Ectodermal cell (in vitro differentiated cells): ENCODE data around the gene ZDHHC8.
A peak's percentile ranks its signal among the peaks of the same experiment; 100 is the strongest.

ENCODE experiments used
- H3K27ac ChIP-seq: 2 replicates; pipeline ENCODE4 v1.7.0; 2013; ENCODE audit warnings: mild to moderate bottlenecking, low read depth, low read length; ENCODE audit not compliant: insufficient read depth, poor library complexity, severe bottlenecking
- H3K27me3 ChIP-seq: 2 replicates; pipeline ENCODE4 v1.7.0; 2013; ENCODE audit warnings: mild to moderate bottlenecking, low read length; ENCODE audit not compliant: insufficient read depth, control insufficient read depth, poor library complexity, severe bottlenecking
- H3K36me3 ChIP-seq: one replicate; pipeline ENCODE4 v1.7.0; 2013; ENCODE audit warnings: low read length; ENCODE audit not compliant: control insufficient read depth, insufficient read depth
- H3K4me1 ChIP-seq: one replicate; pipeline ENCODE4 v1.7.0; 2013; ENCODE audit warnings: low read length; ENCODE audit not compliant: control insufficient read depth, insufficient read depth
- H3K4me3 ChIP-seq: 2 replicates; pipeline ENCODE4 v1.7.0; 2013; ENCODE audit warnings: low read depth, low read length, control low read depth; ENCODE audit not compliant: insufficient read depth
- H3K9me3 ChIP-seq: 2 replicates; pipeline ENCODE4 v1.7.0; 2013; ENCODE audit warnings: mild to moderate bottlenecking, low read length, moderate library complexity; ENCODE audit not compliant: control insufficient read depth
- WGBS, 2 experiments: methylation state at CpG; one replicate each; pipeline ENCODE4 v1.1.7; 2013; ENCODE audit warnings: missing lambda C conversion rate in 2 of 2; 5-methylcytosine and 5-hydroxymethylcytosine counted together

ZDHHC8 gene

GRCh38 chr22:20131859-20132685, 468 bp downstream of the ZDHHC8 start:
- Histone ChIP-seq H3K4me1 (no peaks in the 10 kb centered on the region), H3K27ac (no peak overlapping the region), H3K36me3 (peaks cover 3% of the 10 kb centered on the region), H3K27me3 (no peaks in the 10 kb centered on the region), H3K9me3 (no peaks in the 10 kb centered on the region), H3K4me3 (peak overlapping the region; percentile 62)
- WGBS, 2 experiments, result 6% methylated on average over 72 of the region's 72 CpGs

DNA sequence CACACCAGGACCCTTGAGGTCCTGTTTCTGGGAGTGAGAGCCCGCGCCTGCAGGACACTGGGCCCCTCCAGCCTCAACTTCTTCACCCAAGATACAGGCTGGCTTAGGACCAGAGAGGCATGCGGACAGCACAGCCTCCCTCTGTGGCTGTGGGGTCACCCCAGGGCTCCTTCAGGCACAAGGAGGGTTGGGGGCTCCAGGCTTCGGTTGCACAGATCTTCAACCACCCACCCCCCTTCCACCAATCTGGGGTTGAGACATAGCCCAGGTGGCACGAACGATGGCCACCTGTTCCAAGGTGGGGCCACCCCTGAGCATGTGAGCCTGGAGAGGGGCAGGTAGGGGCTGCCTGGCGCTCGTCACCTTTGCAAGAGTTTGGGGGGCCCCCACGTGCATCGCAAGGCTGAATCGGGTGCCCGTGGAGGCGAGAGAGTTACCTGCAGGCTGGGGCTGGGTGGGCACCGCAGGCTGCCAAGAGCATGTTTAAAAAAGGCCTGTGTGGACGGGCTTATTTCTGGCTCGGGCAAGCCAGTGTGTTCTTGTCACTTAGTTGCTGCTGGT, 1.2 kb downstream of the ZDHHC8 start:
- H3K4me1 ChIP-seq, result no peaks in the 10 kb centered on the region
- peak overlapping the region; percentile 62 for H3K4me3 ChIP-seq
- no peaks in the 10 kb centered on the region for H3K27me3 ChIP-seq
- WGBS, 2 experiments, result 86 to 90% methylated on average over 16 of the region's 16 CpGs
- H3K27ac ChIP-seq, result no peak overlapping the region
- no peaks in the 10 kb centered on the region for H3K9me3 ChIP-seq
- H3K36me3 ChIP-seq, result peaks cover 3% of the 10 kb centered on the region

DNA sequence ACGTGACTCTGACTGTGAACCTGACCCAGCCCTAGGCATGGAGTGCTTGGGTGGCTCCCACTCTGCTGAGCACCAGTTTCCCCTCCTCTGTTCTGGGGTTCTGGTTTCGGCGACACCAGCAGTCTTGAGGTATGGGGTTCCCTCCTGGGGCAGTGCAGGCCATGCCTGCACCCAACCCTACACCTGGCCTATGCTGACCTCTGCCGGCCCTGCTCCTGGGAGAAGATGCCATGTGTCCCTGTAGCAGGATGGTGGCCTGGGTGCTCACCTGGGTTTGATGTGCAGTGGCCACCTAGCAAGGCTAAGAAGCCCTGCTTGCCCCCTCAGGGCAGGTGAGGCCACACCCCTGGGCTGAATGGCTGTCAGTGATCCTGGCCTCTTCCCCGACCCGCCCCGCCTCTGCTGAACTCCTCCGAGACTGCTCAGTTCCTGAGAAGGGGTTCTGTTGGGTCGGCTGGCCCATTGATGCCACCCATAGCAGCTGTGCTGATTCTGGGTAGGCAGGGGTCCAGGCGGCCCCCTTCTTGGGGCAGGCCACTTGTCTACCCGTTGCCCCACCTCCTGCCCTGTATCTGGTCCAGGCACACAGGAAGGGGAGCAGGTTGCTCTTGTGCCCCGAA, 2.4 kb downstream of the ZDHHC8 start:
- no peak overlapping the region for H3K4me3 ChIP-seq
- no peaks in the 10 kb centered on the region for H3K4me1 ChIP-seq
- no peaks in the 10 kb centered on the region for H3K36me3 ChIP-seq
- H3K27me3 ChIP-seq, result no peaks in the 10 kb centered on the region
- 93 to 94% methylated on average over 12 of the region's 12 CpGs for WGBS, 2 experiments
- H3K27ac ChIP-seq, result no peak overlapping the region
- H3K9me3 ChIP-seq, result no peaks in the 10 kb centered on the region

- WGBS, 2 experiments, result 92 to 95% methylated on average over 4 of the region's 4 CpGs
- no peaks in the 10 kb centered on the region for H3K9me3 ChIP-seq
- H3K27ac ChIP-seq, result no peak overlapping the region
- H3K4me3 ChIP-seq, result no peak overlapping the region
- no peaks in the 10 kb centered on the region for H3K36me3 ChIP-seq
- H3K27me3 ChIP-seq, result no peaks in the 10 kb centered on the region
- no peaks in the 10 kb centered on the region for H3K4me1 ChIP-seq
These were observed 3.7 kb downstream of the ZDHHC8 start for GRCh38 chr22:20135265-20135664.

DNA sequence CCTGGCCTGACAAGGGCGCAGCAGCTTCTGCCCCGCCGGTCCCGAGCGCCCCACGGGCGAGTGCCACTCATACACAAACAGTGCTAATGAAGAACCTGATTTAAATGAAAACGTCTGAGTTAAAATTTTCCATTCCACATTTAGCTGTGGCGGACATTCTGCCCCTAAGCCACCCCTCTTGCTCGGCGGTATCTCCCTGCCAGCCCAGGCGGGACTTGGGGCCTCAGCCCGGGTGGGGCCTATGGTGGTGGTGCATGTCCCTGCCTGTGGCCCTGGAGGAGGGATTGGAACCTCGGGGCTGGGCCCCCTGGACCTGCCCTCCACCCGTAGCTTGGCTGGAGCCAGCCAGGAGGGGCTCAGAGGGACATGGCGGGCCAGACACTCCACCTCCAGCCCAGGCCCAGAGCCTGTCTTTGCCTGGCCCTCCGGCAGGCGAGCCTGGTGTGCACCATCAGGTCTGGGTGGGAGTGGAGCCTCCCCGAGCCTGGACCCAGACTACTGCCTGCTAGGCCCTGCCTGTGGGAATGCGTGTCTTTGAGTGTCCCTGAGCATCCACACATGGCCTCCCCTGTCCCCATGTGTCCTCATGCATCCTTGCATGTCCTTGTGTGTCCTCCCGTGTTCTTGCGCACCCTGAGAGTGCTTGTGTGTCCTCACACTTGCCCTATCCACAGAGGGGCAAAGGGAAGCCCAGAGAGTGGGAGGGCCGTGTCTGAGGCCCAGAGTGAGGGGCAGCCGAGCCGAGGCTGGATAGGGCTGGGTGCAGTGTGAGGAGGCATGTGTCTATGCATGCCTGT, 4.4 kb downstream of the ZDHHC8 start:
- Histone ChIP-seq H3K4me1 (no peaks in the 10 kb centered on the region), H3K27ac (no peak overlapping the region), H3K9me3 (no peaks in the 10 kb centered on the region), H3K4me3 (no peak overlapping the region), H3K27me3 (no peaks in the 10 kb centered on the region), H3K36me3 (no peaks in the 10 kb centered on the region)
- WGBS, 2 experiments, result 94 to 95% methylated on average over 25 of the region's 25 CpGs

- no peaks in the 10 kb centered on the region for H3K4me1 ChIP-seq
- WGBS, 2 experiments, result 95 to 97% methylated on average over 5 of the region's 5 CpGs
- H3K27me3 ChIP-seq, result no peaks in the 10 kb centered on the region
- no peak overlapping the region for H3K4me3 ChIP-seq
- H3K27ac ChIP-seq, result no peak overlapping the region
- no peaks in the 10 kb centered on the region for H3K36me3 ChIP-seq
- no peaks in the 10 kb centered on the region for H3K9me3 ChIP-seq
These were observed 4.9 kb downstream of the ZDHHC8 start for GRCh38 chr22:20136603-20136873.

- H3K27ac ChIP-seq, result no peak overlapping the region
- H3K9me3 ChIP-seq, result no peaks in the 10 kb centered on the region
- 90 to 92% methylated on average over 13 of the region's 13 CpGs for WGBS, 2 experiments
- no peaks in the 10 kb centered on the region for H3K36me3 ChIP-seq
- H3K4me1 ChIP-seq, result no peaks in the 10 kb centered on the region
- H3K4me3 ChIP-seq, result no peak overlapping the region
- no peaks in the 10 kb centered on the region for H3K27me3 ChIP-seq
These were observed 5.5 kb downstream of the ZDHHC8 start for GRCh38 chr22:20137113-20137512.

DNA sequence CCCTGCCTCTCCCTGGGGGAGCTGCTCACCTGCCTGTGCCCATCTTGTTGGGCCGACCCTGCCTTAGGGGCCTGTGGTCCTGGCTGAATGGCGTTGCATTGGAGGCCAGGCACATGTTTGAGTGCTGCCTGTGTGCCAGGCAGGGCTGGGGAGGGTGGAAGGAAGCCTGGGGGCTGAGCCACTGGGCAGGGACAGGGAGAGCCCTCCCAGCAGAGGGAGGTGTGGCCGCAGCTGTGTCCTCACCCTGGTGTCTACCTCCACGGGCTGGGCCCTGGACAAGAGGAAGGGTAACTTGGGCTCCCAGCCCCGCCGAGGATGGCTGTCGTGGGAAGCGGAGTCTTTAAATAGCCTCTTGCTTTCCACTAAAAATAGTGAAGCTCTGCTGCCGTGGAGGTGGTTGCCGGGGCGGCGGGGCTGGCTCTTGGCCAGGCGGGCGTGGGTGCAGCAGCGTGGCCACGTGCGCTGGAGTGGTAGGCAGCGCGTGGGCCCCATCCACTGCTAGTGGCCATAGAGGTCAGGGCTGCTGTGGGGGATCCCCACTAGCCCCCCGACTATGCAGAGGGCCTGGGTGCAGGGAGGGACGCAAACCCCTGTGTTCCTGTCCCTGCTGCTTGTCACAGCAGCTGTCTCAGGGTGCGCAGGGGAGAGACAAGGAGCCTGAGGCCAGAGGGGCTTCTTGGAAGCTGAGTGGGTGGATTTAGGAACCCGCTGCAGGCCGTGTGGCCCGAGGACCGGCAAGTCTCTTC, 6.2 kb downstream of the ZDHHC8 start:
- no peaks in the 10 kb centered on the region for H3K27me3 ChIP-seq
- no peaks in the 10 kb centered on the region for H3K9me3 ChIP-seq
- WGBS, 2 experiments, result 91 to 93% methylated on average over 26 of the region's 26 CpGs
- no peaks in the 10 kb centered on the region for H3K4me1 ChIP-seq
- no peak overlapping the region for H3K4me3 ChIP-seq
- H3K36me3 ChIP-seq, result no peaks in the 10 kb centered on the region
- H3K27ac ChIP-seq, result no peak overlapping the region

- Histone ChIP-seq H3K4me1 (no peaks in the 10 kb centered on the region), H3K27me3 (no peaks in the 10 kb centered on the region), H3K36me3 (no peaks in the 10 kb centered on the region), H3K27ac (no peak overlapping the region), H3K9me3 (no peaks in the 10 kb centered on the region), H3K4me3 (no peak overlapping the region)
- 85 to 89% methylated on average over 4 of the region's 4 CpGs for WGBS, 2 experiments
These were observed 6.8 kb downstream of the ZDHHC8 start for GRCh38 chr22:20138417-20138738.
